IPS-20b (cell line): Measurements from ENCODE around the gene NT5C3A.
"Not testable (repeated sequence)": the region's sequence is repeated elsewhere in the genome, so short reads cannot be mapped to it uniquely, and the experiment has no call there.

Source experiments
- H3K27ac ChIP-seq: one replicate; pipeline ENCODE4 v1.5.1; 2013; ENCODE audit warnings: low read length
- H3K27me3 ChIP-seq: 2 replicates; pipeline ENCODE4 v1.6.1; 2013; ENCODE audit warnings: mild to moderate bottlenecking, low read length, inconsistent platforms; ENCODE audit not compliant: insufficient read depth
- H3K36me3 ChIP-seq: 2 replicates; pipeline ENCODE4 v1.6.1; 2013; ENCODE audit warnings: low read depth, mild to moderate bottlenecking, inconsistent platforms, low read length, moderate library complexity; ENCODE audit not compliant: insufficient read depth
- H3K4me1 ChIP-seq: 2 replicates; pipeline ENCODE4 v1.6.1; 2013; ENCODE audit warnings: mild to moderate bottlenecking, control low read depth, inconsistent platforms, low read length, moderate library complexity; ENCODE audit not compliant: insufficient read depth
- H3K4me3 ChIP-seq: 2 replicates; pipeline ENCODE4 v1.5.1; 2013; ENCODE audit warnings: mild to moderate bottlenecking, low read length, inconsistent platforms
- H3K9ac ChIP-seq: 2 replicates; pipeline ENCODE4 v1.6.1; 2013; ENCODE audit warnings: low read depth, mild to moderate bottlenecking, inconsistent platforms, low read length, moderate library complexity
- H3K9me3 ChIP-seq: 2 replicates; pipeline ENCODE4 v1.6.1; 2013; ENCODE audit warnings: mild to moderate bottlenecking, low read depth, low read length, inconsistent platforms; ENCODE audit not compliant: insufficient read depth

The NT5C3A gene

DNA sequence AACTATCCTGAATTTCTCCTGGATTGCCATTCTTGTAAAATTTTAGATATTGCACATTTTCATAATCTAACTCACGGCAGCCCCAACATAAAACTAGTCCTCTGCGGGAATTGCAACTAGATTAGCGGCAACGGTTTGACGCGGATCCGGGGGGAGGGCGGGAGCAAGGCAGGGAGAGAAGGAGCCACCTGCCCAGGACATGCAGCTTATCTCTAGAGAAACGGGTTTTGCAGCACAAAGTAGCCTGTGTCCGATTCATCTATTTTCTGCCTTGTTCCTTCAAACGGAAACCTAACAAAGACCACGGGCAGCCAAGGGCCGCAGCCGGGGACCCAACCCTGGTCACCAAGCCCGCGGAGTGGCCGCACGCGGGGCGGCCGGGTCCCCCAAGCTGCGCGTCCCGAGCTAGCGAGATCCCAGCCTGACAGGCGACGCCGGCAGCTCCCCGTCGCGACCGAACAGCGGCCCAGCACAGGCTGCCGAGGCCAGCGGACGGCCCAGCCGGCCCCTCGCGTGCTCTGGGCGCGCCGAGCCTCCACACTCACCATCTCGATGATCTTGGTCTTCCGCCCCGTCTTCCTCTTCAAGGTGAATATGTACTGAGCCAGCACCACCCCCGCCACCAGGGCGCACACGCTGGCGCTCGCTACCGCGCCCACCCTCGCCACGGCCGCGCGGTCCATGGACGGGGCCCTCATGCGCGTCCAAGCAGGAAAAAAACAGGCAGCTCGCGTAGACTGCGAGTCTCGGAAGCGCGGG lies at the start of gene NT5C3A:
Gene NT5C3A (minus strand): TSS at position 754 of the 759 bp plus-strand sequence. CDS start 71 bp downstream, at position 683.
- Histone ChIP-seq H3K9ac (peak within 1 kb of the TSS; percentile 85; the same call in 1 of the 2 replicates), H3K27me3 (no peaks in the 10 kb centered on the region), H3K4me1 (peaks cover 10% of the 10 kb centered on the region), H3K9me3 (peaks cover 14% of the 10 kb centered on the region; the same call in 1 of the 2 replicates), H3K36me3 (no peaks in the 10 kb centered on the region), H3K4me3 (peak within 1 kb of the TSS; percentile 92), H3K27ac (peak within 1 kb of the TSS; percentile 97)

DNA sequence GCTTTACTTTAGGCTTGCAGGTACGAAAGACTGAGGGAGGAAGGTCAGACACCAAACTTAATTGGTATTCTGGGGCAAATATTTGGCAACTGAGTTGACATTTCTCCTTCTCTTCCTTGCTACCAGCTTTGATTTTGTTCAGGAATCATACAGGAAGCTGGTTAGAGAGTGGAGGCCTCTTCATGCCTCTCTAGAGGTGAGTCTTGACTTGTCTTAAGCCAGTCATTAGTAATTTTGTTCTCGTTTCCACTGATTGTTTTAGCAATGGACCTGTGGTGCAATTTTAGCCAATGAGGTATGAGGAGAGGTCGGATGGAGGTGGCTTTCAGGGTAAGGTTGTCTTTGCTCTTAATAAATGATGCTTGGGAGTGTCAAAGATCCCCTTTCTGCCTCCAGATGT lies 49.0 kb upstream of the NT5C3A start:
- Histone ChIP-seq H3K4me3 (no peak overlapping the region), H3K27me3 (peaks cover 33% of the 10 kb centered on the region), H3K9ac (no peak overlapping the region), H3K27ac (no peak overlapping the region), H3K4me1 (peaks cover 11% of the 10 kb centered on the region), H3K9me3 (no peaks in the 10 kb centered on the region), H3K36me3 (no peaks in the 10 kb centered on the region)

DNA sequence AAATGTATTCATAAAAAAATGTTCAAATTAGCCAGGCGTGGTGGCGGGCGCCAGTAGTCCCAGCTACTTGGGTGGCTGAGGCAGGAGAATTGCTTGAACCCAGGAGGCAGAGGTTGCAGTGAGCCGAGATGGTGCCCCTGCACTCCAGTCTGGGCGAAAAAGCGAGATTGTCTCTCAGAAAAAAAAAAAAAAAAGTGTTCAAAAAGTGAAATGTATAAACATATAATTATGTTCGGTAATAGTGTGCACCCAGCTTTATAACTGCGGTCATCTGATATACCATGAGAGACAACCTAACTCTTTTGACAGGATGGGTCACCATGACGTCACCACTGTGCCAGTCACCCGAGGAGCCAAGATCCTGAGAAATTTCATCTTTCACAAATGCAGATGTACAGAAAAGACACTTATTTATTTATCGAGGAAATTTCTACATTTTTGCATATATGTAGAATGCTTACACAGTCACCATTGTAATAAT lies 47.2 kb upstream of the NT5C3A start:
- Histone ChIP-seq H3K27me3 (peaks cover 33% of the 10 kb centered on the region), H3K36me3 (no peaks in the 10 kb centered on the region), H3K9ac (no peak overlapping the region; the same call in 1 of the 2 replicates), H3K4me1 (peaks cover 11% of the 10 kb centered on the region), H3K4me3 (peak overlapping the region; percentile 71), H3K9me3 (no peaks in the 10 kb centered on the region), H3K27ac (no peak overlapping the region)

DNA sequence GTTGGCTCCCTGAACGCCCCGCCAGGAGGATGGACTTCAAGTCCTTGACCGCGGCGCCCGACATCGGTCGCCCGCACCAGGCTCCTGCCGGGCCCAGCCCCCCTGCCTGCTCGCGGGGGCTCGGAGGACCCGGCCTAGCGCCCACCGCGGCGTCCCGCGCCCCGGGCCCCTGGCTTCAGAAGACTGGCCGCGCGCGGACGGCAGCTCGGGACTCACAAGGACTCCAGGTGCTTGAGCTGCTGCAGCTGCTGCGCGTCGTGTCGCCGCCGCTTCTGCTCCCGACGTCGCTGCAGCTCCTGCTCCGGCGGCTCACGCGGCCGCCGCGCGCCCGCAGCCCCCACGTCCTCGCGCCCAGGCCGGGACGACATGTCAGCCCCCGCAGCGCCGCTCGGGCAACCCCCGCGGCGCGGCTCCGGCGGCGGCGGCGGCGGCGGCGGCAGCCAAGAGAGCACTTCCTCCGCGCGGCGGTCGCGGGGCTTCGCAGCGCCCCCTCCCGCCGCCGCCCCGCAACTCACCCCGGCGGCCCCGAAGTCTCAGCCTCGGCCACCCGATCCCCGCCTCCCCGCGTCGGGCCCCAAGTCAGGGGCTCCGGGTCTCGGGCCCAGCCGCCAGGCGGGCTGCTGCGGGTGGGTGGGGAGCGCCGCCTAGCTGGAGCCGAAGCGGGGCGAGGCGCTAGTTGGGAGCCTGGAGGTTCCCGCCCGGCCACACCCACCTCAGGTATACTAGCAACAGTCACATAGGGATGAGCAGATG lies 46.6 kb upstream of the NT5C3A start, which contains the start of gene RP9:
Gene RP9 (minus strand): TSS at position 400 of the 753 bp plus-strand sequence. CDS start 32 bp downstream, at position 368.
- Histone ChIP-seq H3K4me3 (peak within 1 kb of the TSS; percentile 97), H3K9me3 (no peaks in the 10 kb centered on the region), H3K27me3 (peaks cover 33% of the 10 kb centered on the region), H3K27ac (no peak within 1 kb of the TSS), H3K9ac (peak within 1 kb of the TSS; percentile 85), H3K36me3 (no peaks in the 10 kb centered on the region), H3K4me1 (peaks cover 11% of the 10 kb centered on the region)

DNA sequence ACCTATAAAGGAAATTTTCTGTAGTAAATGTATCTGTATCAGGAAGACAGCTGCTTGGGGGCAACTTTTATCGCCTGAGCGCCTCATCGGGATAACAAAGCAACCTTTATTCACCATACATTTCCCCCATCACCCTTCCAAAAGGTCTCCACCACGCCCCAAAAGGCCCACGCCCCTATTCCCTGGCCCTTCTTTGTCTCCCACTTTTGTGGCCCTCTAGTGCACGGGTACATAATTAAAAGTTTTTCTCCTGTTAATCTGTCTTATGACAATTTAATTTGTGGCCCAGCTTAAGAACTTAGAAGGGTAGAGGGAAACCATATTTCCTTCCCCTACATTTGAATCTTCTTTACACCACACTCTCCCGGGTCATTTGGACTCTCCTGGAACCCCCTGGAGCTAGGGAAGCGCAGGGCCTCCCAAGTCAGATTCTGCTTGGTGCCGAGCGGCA lies 46.0 kb upstream of the NT5C3A start:
- peaks cover 11% of the 10 kb centered on the region for H3K4me1 ChIP-seq
- no peak overlapping the region for H3K27ac ChIP-seq
- peak overlapping the region; percentile 97 for H3K4me3 ChIP-seq
- H3K36me3 ChIP-seq = peaks cover 1% of the 10 kb centered on the region; the same call in 1 of the 2 replicates
- peaks cover 33% of the 10 kb centered on the region for H3K27me3 ChIP-seq
- no peaks in the 10 kb centered on the region for H3K9me3 ChIP-seq
- H3K9ac ChIP-seq = peak overlapping the region; percentile 85

DNA sequence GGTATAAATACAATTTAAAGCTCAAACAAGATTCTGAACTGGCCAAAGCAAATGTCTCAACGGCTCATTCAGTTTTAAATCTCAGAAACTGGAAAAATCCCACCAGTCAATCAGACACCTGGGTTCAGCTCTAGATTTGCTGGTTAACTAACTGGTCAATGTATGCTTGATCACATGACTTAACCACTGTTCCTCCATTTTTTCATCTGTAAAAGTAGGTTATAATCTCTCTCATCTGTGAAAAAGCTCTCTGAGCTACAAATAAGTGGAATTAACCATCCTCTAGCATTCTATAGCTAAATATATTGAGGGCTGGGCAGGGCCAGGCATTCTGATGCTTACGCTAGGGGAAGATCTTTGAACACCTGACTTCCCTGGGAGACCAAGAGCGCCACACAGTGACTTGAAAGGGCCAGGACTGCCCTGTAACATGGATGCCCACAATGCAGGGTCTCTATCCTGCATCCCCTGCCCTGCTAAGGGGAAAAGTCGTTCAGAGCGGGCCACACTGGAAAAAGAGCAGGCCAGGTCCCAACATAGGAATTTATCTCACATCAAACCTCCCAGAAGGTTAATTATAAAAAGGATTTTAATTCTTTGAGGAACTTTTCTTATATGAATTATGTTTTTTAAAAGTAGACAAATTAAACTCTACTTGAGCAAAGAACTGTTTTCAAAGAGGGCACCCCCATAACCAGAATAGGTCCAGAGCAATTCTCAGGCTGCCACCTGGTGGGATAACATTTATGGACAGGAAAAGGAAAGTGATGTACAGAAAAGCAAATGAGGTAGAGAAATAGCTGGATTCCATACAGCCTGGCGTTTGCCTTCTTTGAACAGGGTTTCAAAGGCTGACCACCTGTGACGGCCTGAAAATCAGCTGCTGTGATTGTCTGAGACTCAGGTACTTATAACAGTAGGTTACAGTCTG lies 44.8 kb upstream of the NT5C3A start:
- no peak overlapping the region for H3K9ac ChIP-seq
- H3K4me3 ChIP-seq = peak overlapping the region; percentile 97
- no peaks in the 10 kb centered on the region for H3K9me3 ChIP-seq
- peaks cover 13% of the 10 kb centered on the region for H3K36me3 ChIP-seq
- peaks cover 11% of the 10 kb centered on the region for H3K4me1 ChIP-seq
- peaks cover 29% of the 10 kb centered on the region for H3K27me3 ChIP-seq
- no peak overlapping the region for H3K27ac ChIP-seq

DNA sequence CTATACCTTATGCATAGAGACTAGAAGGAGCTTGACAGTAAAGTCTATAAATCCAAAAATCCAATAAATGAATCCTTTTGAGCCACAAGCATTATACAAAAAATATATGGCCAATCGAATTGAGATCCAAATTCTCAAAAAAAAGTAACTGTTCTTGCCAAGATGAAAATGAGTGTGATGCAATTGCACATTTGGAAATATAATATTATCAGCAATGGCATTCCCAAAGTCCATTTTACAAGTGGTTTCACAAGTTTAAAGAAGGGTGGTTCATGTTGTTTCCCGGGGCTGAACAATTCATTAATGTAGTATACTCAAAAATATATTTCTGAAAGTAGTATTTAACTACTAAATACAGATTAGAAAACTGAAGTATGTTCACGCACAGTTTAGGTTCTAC lies 39.3 kb upstream of the NT5C3A start:
- Histone ChIP-seq H3K9ac (no peak overlapping the region), H3K36me3 (peaks cover 59% of the 10 kb centered on the region), H3K9me3 (no peaks in the 10 kb centered on the region), H3K4me1 (no peaks in the 10 kb centered on the region), H3K4me3 (no peak overlapping the region), H3K27me3 (no peaks in the 10 kb centered on the region), H3K27ac (no peak overlapping the region)

DNA sequence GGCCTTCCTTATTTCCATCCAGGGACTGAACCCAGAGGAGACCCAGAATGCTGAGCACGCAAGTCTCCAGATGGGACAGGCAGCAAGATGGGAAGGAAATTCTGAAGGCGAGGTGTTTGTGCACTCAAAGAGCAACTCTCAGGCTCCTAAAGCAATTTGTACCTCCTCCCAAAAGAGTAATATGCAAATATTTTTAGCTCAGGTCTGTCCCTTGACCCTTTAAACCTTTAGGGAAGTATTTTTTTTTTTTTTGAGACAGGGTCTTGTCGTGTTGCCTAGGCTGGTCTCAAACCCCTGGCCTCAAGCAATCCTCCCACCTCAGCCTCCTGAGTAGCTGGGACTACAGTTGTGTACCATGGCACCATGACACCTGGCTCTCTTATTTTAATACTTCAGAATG lies 38.2 kb upstream of the NT5C3A start:
- Histone ChIP-seq H3K4me3 (no peak overlapping the region), H3K27ac (no peak overlapping the region), H3K9ac (no peak overlapping the region), H3K4me1 (no peaks in the 10 kb centered on the region), H3K27me3 (no peaks in the 10 kb centered on the region), H3K36me3 (peaks cover 70% of the 10 kb centered on the region), H3K9me3 (no peaks in the 10 kb centered on the region)

DNA sequence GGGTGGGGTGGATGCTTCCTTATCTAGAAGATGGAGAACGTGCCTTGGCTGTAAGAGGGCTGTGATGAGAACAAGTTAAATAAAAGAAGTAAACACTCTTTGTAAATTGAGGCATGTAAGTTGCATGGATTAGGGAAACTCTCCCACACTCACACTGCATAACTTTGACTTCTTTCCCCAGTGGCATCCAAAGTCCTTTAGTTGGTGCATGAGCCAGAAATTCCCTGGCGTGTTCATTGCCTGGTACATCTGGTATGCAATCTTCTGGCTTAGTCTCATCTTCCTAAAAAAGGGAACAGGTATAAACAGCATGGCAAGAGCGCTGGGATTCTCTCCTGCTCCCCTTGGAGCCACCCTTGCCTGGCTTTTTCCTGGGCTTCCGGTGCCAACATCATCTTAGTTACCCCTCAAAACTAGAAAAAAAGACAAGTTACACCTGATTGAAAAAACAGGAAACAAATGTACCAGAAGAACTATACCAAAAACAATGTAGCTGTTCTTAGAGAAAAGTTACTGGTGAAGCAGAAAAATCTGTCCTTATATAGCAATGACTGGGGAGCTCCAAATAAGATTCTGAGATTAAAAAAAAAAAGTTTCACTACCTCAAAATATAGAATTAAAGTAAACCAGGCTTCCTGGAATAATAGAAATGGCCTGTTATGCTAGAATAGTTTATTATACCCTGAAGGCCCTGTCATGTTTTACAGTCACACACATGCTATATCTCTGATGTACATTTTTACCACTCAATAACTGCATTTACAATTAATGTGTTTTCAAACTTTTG lies 36.8 kb upstream of the NT5C3A start:
- no peak overlapping the region for H3K27ac ChIP-seq
- H3K9me3 ChIP-seq = no peaks in the 10 kb centered on the region
- H3K4me1 ChIP-seq = no peaks in the 10 kb centered on the region
- peaks cover 84% of the 10 kb centered on the region for H3K36me3 ChIP-seq
- H3K4me3 ChIP-seq = no peak overlapping the region
- no peak overlapping the region for H3K9ac ChIP-seq
- no peaks in the 10 kb centered on the region for H3K27me3 ChIP-seq

DNA sequence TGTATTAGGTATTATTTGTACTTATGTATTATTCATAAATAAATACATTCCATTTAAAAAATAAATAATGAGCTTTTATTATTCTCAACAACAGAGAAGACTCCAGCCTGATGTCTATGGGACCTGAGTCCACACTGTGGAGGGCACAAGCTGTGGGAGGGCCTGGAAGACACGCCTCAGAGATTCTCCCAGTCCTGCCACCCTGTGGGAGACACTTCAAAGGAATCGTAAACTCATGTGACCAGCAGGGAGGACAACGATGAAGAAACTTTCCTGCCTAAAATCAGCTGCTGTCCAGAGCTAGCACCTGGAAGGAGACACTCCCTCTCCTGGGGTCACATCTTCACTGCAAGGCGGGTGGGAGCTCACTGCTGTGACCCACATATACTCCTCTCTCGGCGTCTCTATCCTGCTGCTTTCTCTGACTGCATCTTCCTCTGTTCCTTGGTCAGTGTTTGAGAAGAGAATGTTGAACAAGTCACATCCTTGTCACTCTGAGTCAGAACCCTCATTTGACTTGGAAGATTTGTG lies 32.2 kb upstream of the NT5C3A start:
- not testable (repeated sequence) for H3K9me3 ChIP-seq, H3K27me3 ChIP-seq, H3K4me3 ChIP-seq, H3K9ac ChIP-seq, H3K4me1 ChIP-seq, H3K27ac ChIP-seq
- H3K36me3 ChIP-seq = peaks cover 63% of the 10 kb centered on the region
